ENCODE measurements around the gene SH3TC1.
A peak's percentile ranks its signal among the peaks of the same experiment; 100 is the strongest.

The SH3TC1 gene

GRCh38 chr4:8272472-8273428 lies 73.7 kb downstream of the SH3TC1 start:
- Histone ChIP-seq H3K4me3 (no peak overlapping the region), H3K27ac (no peak overlapping the region), H3K36me3 (ENCODE audit: insufficient read depth, low read length) (no peaks in the 10 kb centered on the region), H3K9ac (ENCODE audit: insufficient read length) (no peak overlapping the region), H3K9me3 (ENCODE audit: low read depth, low read length) (no peaks in the 10 kb centered on the region)
- TF ChIP-seq POLR2AphosphoS5 (IDR thresholded peaks at IDR 0.05; ENCODE audit: borderline replicate concordance, low read depth, low read length): no peak
- TF ChIP-seq FOXP2 (optimal IDR thresholded peaks at IDR 0.05; ENCODE audit: control extremely low read depth, extremely low read length, insufficient read depth): no peak
- no peak for TF ChIP-seq EZH2 (IDR thresholded peaks at IDR 0.05)
- no peak for DNase-seq (ENCODE audit: low read depth, low spot score)

- no peaks in the 10 kb centered on the region for H3K9me3 ChIP-seq (ENCODE audit: low read depth, low read length)
- H3K27ac ChIP-seq: no peak overlapping the region
- no peak for TF ChIP-seq EZH2 (IDR thresholded peaks at IDR 0.05)
- no peak for TF ChIP-seq POLR2AphosphoS5 (IDR thresholded peaks at IDR 0.05; ENCODE audit: borderline replicate concordance, low read depth, low read length)
- TF ChIP-seq FOXP2 (optimal IDR thresholded peaks at IDR 0.05; ENCODE audit: control extremely low read depth, extremely low read length, insufficient read depth): no peak
- H3K36me3 ChIP-seq (ENCODE audit: insufficient read depth, low read length): no peaks in the 10 kb centered on the region
- H3K9ac ChIP-seq (ENCODE audit: insufficient read length): no peak overlapping the region
- H3K4me3 ChIP-seq: no peak overlapping the region
- no peak for DNase-seq (ENCODE audit: low read depth, low spot score)
Observed at GRCh38 chr4:8273450-8273849, 74.4 kb downstream of the SH3TC1 start.

GRCh38 chr4:8274066-8274652 lies 75.1 kb downstream of the SH3TC1 start:
- Histone ChIP-seq H3K9me3 (ENCODE audit: low read depth, low read length) (no peaks in the 10 kb centered on the region), H3K36me3 (ENCODE audit: insufficient read depth, low read length) (no peaks in the 10 kb centered on the region), H3K9ac (ENCODE audit: insufficient read length) (no peak overlapping the region), H3K4me3 (no peak overlapping the region), H3K27ac (no peak overlapping the region)
- TF ChIP-seq EZH2 (IDR thresholded peaks at IDR 0.05) (no peak), FOXP2 (optimal IDR thresholded peaks at IDR 0.05; ENCODE audit: control extremely low read depth, extremely low read length, insufficient read depth) (no peak), POLR2AphosphoS5 (IDR thresholded peaks at IDR 0.05; ENCODE audit: borderline replicate concordance, low read depth, low read length) (no peak)
- no peak for DNase-seq (ENCODE audit: low read depth, low spot score)

GRCh38 chr4:8274765-8275547 lies 75.9 kb downstream of the SH3TC1 start:
- no peaks in the 10 kb centered on the region for H3K9me3 ChIP-seq (ENCODE audit: low read depth, low read length)
- TF ChIP-seq POLR2AphosphoS5 (IDR thresholded peaks at IDR 0.05; ENCODE audit: borderline replicate concordance, low read depth, low read length): no peak
- no peak for TF ChIP-seq FOXP2 (optimal IDR thresholded peaks at IDR 0.05; ENCODE audit: control extremely low read depth, extremely low read length, insufficient read depth)
- TF ChIP-seq EZH2 (IDR thresholded peaks at IDR 0.05): no peak
- no peak overlapping the region for H3K9ac ChIP-seq (ENCODE audit: insufficient read length)
- H3K27ac ChIP-seq: no peak overlapping the region
- H3K36me3 ChIP-seq (ENCODE audit: insufficient read depth, low read length): no peaks in the 10 kb centered on the region
- no peak overlapping the region for H3K4me3 ChIP-seq
- peak; percentile 1 for DNase-seq (ENCODE audit: low read depth, low spot score)

GRCh38 chr4:8275548-8275910 lies 76.4 kb downstream of the SH3TC1 start:
- Histone ChIP-seq H3K9ac (ENCODE audit: insufficient read length) (no peak overlapping the region), H3K36me3 (ENCODE audit: insufficient read depth, low read length) (no peaks in the 10 kb centered on the region), H3K4me3 (no peak overlapping the region), H3K27ac (no peak overlapping the region), H3K9me3 (ENCODE audit: low read depth, low read length) (no peaks in the 10 kb centered on the region)
- no peak for DNase-seq (ENCODE audit: low read depth, low spot score)
- TF ChIP-seq POLR2AphosphoS5 (IDR thresholded peaks at IDR 0.05; ENCODE audit: borderline replicate concordance, low read depth, low read length): no peak
- no peak for TF ChIP-seq FOXP2 (optimal IDR thresholded peaks at IDR 0.05; ENCODE audit: control extremely low read depth, extremely low read length, insufficient read depth)
- no peak for TF ChIP-seq EZH2 (IDR thresholded peaks at IDR 0.05)

- Histone ChIP-seq H3K36me3 (ENCODE audit: insufficient read depth, low read length) (no peaks in the 10 kb centered on the region), H3K9me3 (ENCODE audit: low read depth, low read length) (no peaks in the 10 kb centered on the region), H3K27ac (no peak overlapping the region), H3K4me3 (no peak overlapping the region), H3K9ac (ENCODE audit: insufficient read length) (no peak overlapping the region)
- no peak for DNase-seq (ENCODE audit: low read depth, low spot score)
- TF ChIP-seq POLR2AphosphoS5 (IDR thresholded peaks at IDR 0.05; ENCODE audit: borderline replicate concordance, low read depth, low read length): no peak
- TF ChIP-seq EZH2 (IDR thresholded peaks at IDR 0.05): no peak
- no peak for TF ChIP-seq FOXP2 (optimal IDR thresholded peaks at IDR 0.05; ENCODE audit: control extremely low read depth, extremely low read length, insufficient read depth)
Observed at GRCh38 chr4:8276358-8277240, 77.5 kb downstream of the SH3TC1 start.

- Histone ChIP-seq H3K4me3 (no peak overlapping the region), H3K9ac (ENCODE audit: insufficient read length) (no peak overlapping the region), H3K27ac (no peak overlapping the region), H3K9me3 (ENCODE audit: low read depth, low read length) (no peaks in the 10 kb centered on the region), H3K36me3 (ENCODE audit: insufficient read depth, low read length) (no peaks in the 10 kb centered on the region)
- DNase-seq (ENCODE audit: low read depth, low spot score): no peak
- TF ChIP-seq POLR2AphosphoS5 (IDR thresholded peaks at IDR 0.05; ENCODE audit: borderline replicate concordance, low read depth, low read length) (no peak), EZH2 (IDR thresholded peaks at IDR 0.05) (no peak), FOXP2 (optimal IDR thresholded peaks at IDR 0.05; ENCODE audit: control extremely low read depth, extremely low read length, insufficient read depth) (no peak)
Observed at GRCh38 chr4:8277356-8278008, 78.4 kb downstream of the SH3TC1 start.
